ENCODE data around the gene ZNF784. TPM values are rescaled to one million over a fixed set of nuclear protein-coding genes. Genes with fewer than 3 reads are reported as not detected.

The ZNF784 gene
- total and polyA plus RNA-seq, 2 of the 13 experiments (the other 11 are each of a cell fraction or from before 2014, with no cell fraction given) = 4.1 to 4.2 TPM

- TF ChIP-seq ZNF281 (CRISPR knock-in tag; IDR thresholded peaks at IDR 0.05; ENCODE audit: borderline replicate concordance) = no peak
- no peak for TF ChIP-seq RAD21 (CRISPR knock-in tag; IDR thresholded peaks at IDR 0.05)
- TF ChIP-seq ZBTB40 (IDR thresholded peaks at IDR 0.05) = no peak
- no peak for TF ChIP-seq ZBTB40 (CRISPR knock-in tag; IDR thresholded peaks at IDR 0.05)
- TF ChIP-seq ZNF547 (CRISPR knock-in tag; IDR thresholded peaks at IDR 0.05) = peak; percentile 10; the same call in 1 of the 2 replicates
- no peak for TF ChIP-seq ZSCAN21 (CRISPR knock-in tag; IDR thresholded peaks at IDR 0.05; ENCODE audit: borderline replicate concordance)
- peak; percentile 25; the same call in 1 of the 2 replicates for TF ChIP-seq KAT8 (CRISPR knock-in tag; IDR thresholded peaks at IDR 0.05)
- TF ChIP-seq KDM5A (IDR thresholded peaks at IDR 0.05; ENCODE audit: borderline replicate concordance, low read length) = peak; percentile 92
- TF ChIP-seq ZNF570 (CRISPR knock-in tag; IDR thresholded peaks at IDR 0.05; ENCODE audit: borderline replicate concordance) = no peak
- no peak for TF ChIP-seq DMAP1 (CRISPR knock-in tag; IDR thresholded peaks at IDR 0.05)
- TF ChIP-seq ZNF510 (CRISPR knock-in tag; IDR thresholded peaks at IDR 0.05; ENCODE audit: low read depth) = no peak
- TF ChIP-seq ZNF563 (CRISPR knock-in tag; IDR thresholded peaks at IDR 0.05) = no peak
- no peak for TF ChIP-seq WIZ (CRISPR knock-in tag; IDR thresholded peaks at IDR 0.05)
- TF ChIP-seq ZNF431 (CRISPR knock-in tag; IDR thresholded peaks at IDR 0.05; ENCODE audit: borderline replicate concordance, low read depth) = no peak
- TF ChIP-seq ZNF577 (CRISPR knock-in tag; IDR thresholded peaks at IDR 0.05; ENCODE audit: borderline replicate concordance, low read depth) = no peak
- TF ChIP-seq HIVEP1 (CRISPR knock-in tag; IDR thresholded peaks at IDR 0.05) = no peak
- TF ChIP-seq SOX13 (IDR thresholded peaks at IDR 0.05) = no peak
- no peak for TF ChIP-seq SOX13 (CRISPR knock-in tag; conservative IDR thresholded peaks at IDR 0.05 in 1 of 2, IDR thresholded peaks at IDR 0.05 in 1 of 2)
- no peak for TF ChIP-seq AHR (CRISPR knock-in tag; IDR thresholded peaks at IDR 0.05)
- no peak for TF ChIP-seq ZBTB1 (CRISPR knock-in tag; IDR thresholded peaks at IDR 0.05; ENCODE audit: borderline replicate concordance)
- no peak for TF ChIP-seq NCOR1 (IDR thresholded peaks at IDR 0.05; ENCODE audit: borderline replicate concordance, low read length)
Observed at GRCh38 chr19:55655648-55656040, 31.3 kb upstream of the ZNF784 start (continued).

All from HepG2 (cell line).